GM23338 (cell line): Measurements from ENCODE around the gene DHRS4. TPM values are rescaled to one million over a fixed set of nuclear protein-coding genes. Genes with fewer than 3 reads are reported as not detected.

ENCODE experiments used
- ATAC-seq: fragments of 200-7000 bp; cut with Tn5 transposase; 3 replicates; pipeline ENCODE4 v1.9.1; 2020
- DNase-seq: peaks from one replicate; pipeline ENCODE4 v3.0.0-alpha.2; 2015; ENCODE audit warnings: low spot score
- H2AFZ ChIP-seq: fragments of 200-600 bp; sonication (generic); 2 replicates; pipeline ENCODE4 v1.8.0; 2016; ENCODE audit warnings: antibody characterized with exemption, mild to moderate bottlenecking, moderate library complexity
- H3F3A ChIP-seq: fragments of 200-600 bp; sonication (generic); replicated peaks from 2 replicates; pipeline ENCODE4 v1.8.0; 2017; ENCODE audit warnings: antibody characterized with exemption, mixed run types, low read depth
- H3K27ac ChIP-seq: fragments of 200-600 bp; sonication (generic); 2 replicates; pipeline ENCODE4 v1.6.1; 2016; ENCODE audit warnings: low read depth
- H3K27me3 ChIP-seq: fragments of 200-600 bp; sonication (generic); 2 replicates; pipeline ENCODE4 v1.8.0; 2016; ENCODE audit warnings: mild to moderate bottlenecking, mixed run types, moderate library complexity; ENCODE audit not compliant: insufficient read depth
- H3K36me3 ChIP-seq: fragments of 200-600 bp; sonication (generic); 2 replicates; pipeline ENCODE4 v1.8.0; 2016; ENCODE audit warnings: mild to moderate bottlenecking; ENCODE audit not compliant: insufficient read depth
- H3K4me1 ChIP-seq: fragments of 200-600 bp; sonication (generic); 2 replicates; pipeline ENCODE4 v1.8.0; 2016; ENCODE audit warnings: mild to moderate bottlenecking, moderate library complexity; ENCODE audit not compliant: insufficient read depth
- H3K4me2 ChIP-seq: fragments of 200-600 bp; sonication (generic); 2 replicates; pipeline ENCODE4 v1.7.1; 2017; ENCODE audit warnings: mixed run types
- H3K4me3 ChIP-seq: fragments of 200-600 bp; sonication (generic); 2 replicates; pipeline ENCODE4 v1.6.1; 2016; ENCODE audit warnings: mixed run types
- H3K79me2 ChIP-seq: fragments of 200-600 bp; sonication (generic); replicated peaks from 2 replicates; pipeline ENCODE4 v1.8.0; 2017; ENCODE audit warnings: mild to moderate bottlenecking; ENCODE audit not compliant: insufficient read depth
- H3K9me2 ChIP-seq: fragments of 200-600 bp; sonication (generic); 2 replicates; pipeline ENCODE4 v1.8.0; 2017; ENCODE audit not compliant: insufficient read depth
- H4K20me1 ChIP-seq: fragments of 200-600 bp; sonication (generic); replicated peaks from 2 replicates; pipeline ENCODE4 v1.8.0; 2017; ENCODE audit warnings: mild to moderate bottlenecking; ENCODE audit not compliant: insufficient read depth
- H3K27ac Mint-ChIP-seq: 2 replicates; pipeline ENCODE4 v1.8.0; 2020; ENCODE audit warnings: inconsistent platforms, mild to moderate bottlenecking, moderate library complexity, mixed read lengths
- H3K27me3 Mint-ChIP-seq: 3 replicates; pipeline ENCODE4 v1.8.0; 2022; ENCODE audit warnings: low read depth, mild to moderate bottlenecking, moderate library complexity, mixed read lengths, inconsistent platforms; ENCODE audit not compliant: insufficient read depth, poor library complexity
- H3K36me3 Mint-ChIP-seq: 3 replicates; pipeline ENCODE4 v1.8.0; 2021; ENCODE audit warnings: low read depth, mild to moderate bottlenecking, inconsistent platforms, moderate library complexity, mixed read lengths
- H3K4me1 Mint-ChIP-seq: 3 replicates; pipeline ENCODE4 v1.8.0; 2020; ENCODE audit warnings: mild to moderate bottlenecking, inconsistent platforms, mixed read lengths
- H3K4me3 Mint-ChIP-seq: 3 replicates; pipeline ENCODE4 v1.8.0; 2021; ENCODE audit warnings: moderate library complexity, mild to moderate bottlenecking, inconsistent platforms, mixed read lengths
- H3K9me3 Mint-ChIP-seq: 3 replicates; pipeline ENCODE4 v1.8.0; 2020; ENCODE audit warnings: moderate library complexity, mild to moderate bottlenecking, inconsistent platforms, mixed read lengths
- ETS1 ChIP-seq: IDR thresholded peaks from 2 replicates; pipeline ENCODE4 v1.6.1; 2016; ENCODE audit warnings: antibody characterized with exemption
- JUNB ChIP-seq: IDR thresholded peaks from one replicate; pipeline ENCODE4 v1.6.1; 2016; ENCODE audit warnings: antibody characterized with exemption; ENCODE audit not compliant: unreplicated experiment
- POLR2AphosphoS5 ChIP-seq: IDR thresholded peaks from 2 replicates; pipeline ENCODE4 v1.6.1; 2016; ENCODE audit warnings: antibody characterized with exemption, low read depth
- REST ChIP-seq: IDR thresholded peaks from one replicate; pipeline ENCODE4 v1.6.1; 2018; ENCODE audit warnings: antibody characterized with exemption; ENCODE audit not compliant: unreplicated experiment
- ZNF114 ChIP-seq: fragments of 250-450 bp; sonication (Bioruptor Pico); IDR thresholded peaks from 2 replicates; pipeline ENCODE4 v1.5.0; 2020; ENCODE audit warnings: mild to moderate bottlenecking, moderate library complexity
- ZNF331 ChIP-seq: fragments of 250-450 bp; sonication (Bioruptor Pico); IDR thresholded peaks from 2 replicates; pipeline ENCODE4 v1.5.0; 2020; ENCODE audit warnings: low read depth, mild to moderate bottlenecking, moderate library complexity
- ZNF462 ChIP-seq: fragments of 250-450 bp; sonication (Bioruptor Pico); IDR thresholded peaks from 2 replicates; pipeline ENCODE4 v1.5.0; 2020; ENCODE audit warnings: mild to moderate bottlenecking, moderate library complexity
- polyA plus RNA-seq: library from polyadenylated mRNA; unstranded; fragments of >200 nt; fragmentation: Nextera tagmentation; extraction: Ambion mirVana; gene quantifications from 2 replicates; pipeline ENCODE4 v1.2.1, GENCODE V29; 2016
- total RNA-seq: library from RNA; depleted of rRNA; stranded (reverse); fragments of >200 nt; shearing (Covaris generic); gene quantifications from 2 replicates; pipeline ENCODE4 v1.2.3, GENCODE V29; 2014

The DHRS4 gene
- total and polyA plus RNA-seq, 2 experiments from 2014 or later: 16.6 to 18.4 TPM

GRCh38 chr14:23932639-23933038 lies 20.9 kb upstream of the DHRS4 start (continued):
- no peak for TF ChIP-seq ZNF462 (CRISPR knock-in tag)
- TF ChIP-seq ZNF331 (CRISPR knock-in tag): no peak
- no peak for TF ChIP-seq ZNF114 (CRISPR knock-in tag)
- TF ChIP-seq JUNB: no peak
- TF ChIP-seq ETS1: no peak

- no peaks in the 10 kb centered on the region for H3K36me3 Mint-ChIP-seq
- TF ChIP-seq POLR2AphosphoS5 (no peak), REST (no peak), ETS1 (no peak), ZNF331 (CRISPR knock-in tag) (no peak)
These were observed 20.3 kb upstream of the DHRS4 start for GRCh38 chr14:23933108-23933741.

More at GRCh38 chr14:23933108-23933741, 20.3 kb upstream of the DHRS4 start:
- no peaks in the 10 kb centered on the region for H3K4me1 ChIP-seq
- no peaks in the 10 kb centered on the region for H3K27me3 ChIP-seq
- H3F3A ChIP-seq: no peaks in the 10 kb centered on the region
- Mint-ChIP-seq H3K4me1 (peaks cover 2% of the 10 kb centered on the region; the same call in 1 of the 3 replicates), H3K27ac (peak overlapping the region; percentile 39; the same call in 1 of the 2 replicates), H3K27me3 (peaks cover 6% of the 10 kb centered on the region), H3K4me3 (no peak overlapping the region), H3K9me3 (no peaks in the 10 kb centered on the region)
- ATAC-seq (no peak), DNase-seq (no peak)
- H4K20me1 ChIP-seq: no peaks in the 10 kb centered on the region
- H2AFZ ChIP-seq: no peak overlapping the region
- no peaks in the 10 kb centered on the region for H3K79me2 ChIP-seq
- H3K4me3 ChIP-seq: no peak overlapping the region
- H3K4me2 ChIP-seq: no peak overlapping the region
- no peaks in the 10 kb centered on the region for H3K36me3 ChIP-seq
- no peak overlapping the region for H3K27ac ChIP-seq
- no peaks in the 10 kb centered on the region; the same call in 1 of the 2 replicates for H3K9me2 ChIP-seq
